ENCODE data around the gene CFDP1.

CFDP1 gene

GRCh38 chr16:75459691-75460090, 26.4 kb upstream of the CFDP1 start:
- H3K4me3 ChIP-seq (ENCODE audit: low read length, poor library complexity, severe bottlenecking) = no peak overlapping the region
- peak overlapping the region; percentile 76 for H3K4me2 ChIP-seq (ENCODE audit: low read depth, low read length, poor library complexity, severe bottlenecking)
- no peaks in the 10 kb centered on the region for H3F3A ChIP-seq (ENCODE audit: low read depth)
- H3K9me2 ChIP-seq (replicated peaks; ENCODE audit: low read depth, low read length) = no peaks in the 10 kb centered on the region
- H3K79me2 ChIP-seq (ENCODE audit: insufficient read depth, low read length) = peaks cover 86% of the 10 kb centered on the region
- TF ChIP-seq EZH2phosphoT487 (IDR thresholded peaks at IDR 0.05; ENCODE audit: borderline replicate concordance) (no peak), CTCF (conservative IDR thresholded peaks at IDR 0.05; ENCODE audit: low read length) (no peak)
- H3K4me1 ChIP-seq (ENCODE audit: insufficient read depth, low read length, poor library complexity, severe bottlenecking) = peaks cover 34% of the 10 kb centered on the region
- no peak overlapping the region for H3K9ac ChIP-seq (ENCODE audit: low read depth, low read length, poor library complexity, severe bottlenecking)
- H3K9me3 ChIP-seq (ENCODE audit: insufficient read depth, low read depth, low read length) = no peaks in the 10 kb centered on the region
- H2AFZ ChIP-seq (ENCODE audit: low read length) = no peak overlapping the region
- no peaks in the 10 kb centered on the region for H3K27me3 ChIP-seq (ENCODE audit: insufficient read depth, low read length, poor library complexity, severe bottlenecking)
- H4K20me1 ChIP-seq (ENCODE audit: insufficient read depth, low read length, poor library complexity, severe bottlenecking) = peaks cover 70% of the 10 kb centered on the region
- H3K36me3 ChIP-seq (ENCODE audit: insufficient read depth, low read length) = no peaks in the 10 kb centered on the region

- Histone ChIP-seq H3K27me3 (ENCODE audit: insufficient read depth, low read length, poor library complexity, severe bottlenecking) (no peaks in the 10 kb centered on the region), H3K4me2 (ENCODE audit: low read depth, low read length, poor library complexity, severe bottlenecking) (no peak overlapping the region), H3K9me2 (replicated peaks; ENCODE audit: low read depth, low read length) (no peaks in the 10 kb centered on the region), H3K36me3 (ENCODE audit: insufficient read depth, low read length) (no peaks in the 10 kb centered on the region), H3K9ac (ENCODE audit: low read depth, low read length, poor library complexity, severe bottlenecking) (no peak overlapping the region), H3K9me3 (ENCODE audit: insufficient read depth, low read depth, low read length) (no peaks in the 10 kb centered on the region), H2AFZ (ENCODE audit: low read length) (no peak overlapping the region), H4K20me1 (ENCODE audit: insufficient read depth, low read length, poor library complexity, severe bottlenecking) (peaks cover 71% of the 10 kb centered on the region), H3K4me3 (ENCODE audit: low read length, poor library complexity, severe bottlenecking) (no peak overlapping the region), H3K4me1 (ENCODE audit: insufficient read depth, low read length, poor library complexity, severe bottlenecking) (peaks cover 34% of the 10 kb centered on the region), H3F3A (ENCODE audit: low read depth) (no peaks in the 10 kb centered on the region), H3K79me2 (ENCODE audit: insufficient read depth, low read length) (peaks cover 93% of the 10 kb centered on the region)
- TF ChIP-seq EZH2phosphoT487 (IDR thresholded peaks at IDR 0.05; ENCODE audit: borderline replicate concordance) = no peak
- TF ChIP-seq CTCF (conservative IDR thresholded peaks at IDR 0.05; ENCODE audit: low read length) = no peak
Measured at GRCh38 chr16:75458439-75458838, 25.1 kb upstream of the CFDP1 start.

- Histone ChIP-seq H3K9ac (ENCODE audit: low read depth, low read length, poor library complexity, severe bottlenecking) (no peak overlapping the region), H3K36me3 (ENCODE audit: insufficient read depth, low read length) (no peaks in the 10 kb centered on the region), H2AFZ (ENCODE audit: low read length) (no peak overlapping the region), H3K4me3 (ENCODE audit: low read length, poor library complexity, severe bottlenecking) (no peak overlapping the region), H3K9me3 (ENCODE audit: insufficient read depth, low read depth, low read length) (no peaks in the 10 kb centered on the region), H3K9me2 (replicated peaks; ENCODE audit: low read depth, low read length) (no peaks in the 10 kb centered on the region), H4K20me1 (ENCODE audit: insufficient read depth, low read length, poor library complexity, severe bottlenecking) (peaks cover 70% of the 10 kb centered on the region), H3F3A (ENCODE audit: low read depth) (no peaks in the 10 kb centered on the region), H3K79me2 (ENCODE audit: insufficient read depth, low read length) (peaks cover 93% of the 10 kb centered on the region), H3K27me3 (ENCODE audit: insufficient read depth, low read length, poor library complexity, severe bottlenecking) (no peaks in the 10 kb centered on the region), H3K4me2 (ENCODE audit: low read depth, low read length, poor library complexity, severe bottlenecking) (no peak overlapping the region), H3K4me1 (ENCODE audit: insufficient read depth, low read length, poor library complexity, severe bottlenecking) (peaks cover 34% of the 10 kb centered on the region)
- no peak for TF ChIP-seq EZH2phosphoT487 (IDR thresholded peaks at IDR 0.05; ENCODE audit: borderline replicate concordance)
- TF ChIP-seq CTCF (conservative IDR thresholded peaks at IDR 0.05; ENCODE audit: low read length) = no peak
Measured at GRCh38 chr16:75458029-75458428, 24.7 kb upstream of the CFDP1 start.

Data from Loucy (cell line).